Vagina (tissue), 2 donors: ENCODE measurements around the gene RASGRP1.

Experiments used
- POLR2A ChIP-seq, 2 donors: fragments of 450-650 bp; IDR thresholded peaks; one replicate each; pipeline ENCODE4 v1.6.1; 2017; ENCODE audit warnings: antibody characterized with exemption in 2 of 2, mild to moderate bottlenecking in 2 of 2, moderate library complexity in 2 of 2
- TF ChIP-seq, protein P1 (sequence below), 3 experiments: fragments of 450-650 bp in 2 of 3; fragments of 200-600 bp in 1 of 3; sonication (generic) in 1 of 3; IDR thresholded peaks; one replicate each; pipeline ENCODE4 v1.5.1; 2017 to 2019; ENCODE audit warnings: antibody characterized with exemption in 3 of 3, mild to moderate bottlenecking in 2 of 3, moderate library complexity in 2 of 3

DNA sequence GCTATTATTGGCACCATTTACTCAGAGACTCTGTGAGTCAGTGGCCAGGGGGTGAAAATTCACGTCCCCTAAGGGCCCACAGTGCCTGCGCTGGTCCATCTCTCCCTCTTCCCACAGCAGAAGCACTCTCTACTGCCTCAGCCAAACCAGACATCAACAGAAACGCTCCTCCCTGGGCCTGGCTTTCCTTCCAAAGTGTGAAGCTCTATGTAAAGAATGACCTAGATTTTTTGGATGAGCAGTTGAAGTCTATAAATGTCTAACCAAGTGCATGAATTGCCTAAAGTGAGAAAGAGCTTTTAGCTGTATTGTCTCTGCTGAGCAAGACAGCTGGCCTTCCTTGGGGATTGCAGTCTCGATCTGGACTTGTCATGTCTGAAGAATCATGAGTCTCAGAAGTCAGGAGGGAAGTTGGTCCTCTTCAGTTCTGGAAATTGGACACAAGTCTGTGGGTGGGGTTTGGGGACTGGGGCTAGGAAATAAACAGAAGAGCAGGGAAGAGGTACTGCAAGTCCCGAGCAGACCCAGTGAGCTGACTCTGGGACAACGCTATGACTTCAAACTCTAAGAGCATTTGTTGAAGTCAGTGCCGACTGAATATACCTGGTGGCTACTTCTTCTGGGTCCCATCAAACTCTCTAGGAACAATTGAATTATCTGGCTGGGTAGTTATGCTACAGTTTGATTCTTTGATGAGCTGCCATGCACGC is 29.0 kb downstream of the RASGRP1 start:
- TF ChIP-seq, protein P1, sequence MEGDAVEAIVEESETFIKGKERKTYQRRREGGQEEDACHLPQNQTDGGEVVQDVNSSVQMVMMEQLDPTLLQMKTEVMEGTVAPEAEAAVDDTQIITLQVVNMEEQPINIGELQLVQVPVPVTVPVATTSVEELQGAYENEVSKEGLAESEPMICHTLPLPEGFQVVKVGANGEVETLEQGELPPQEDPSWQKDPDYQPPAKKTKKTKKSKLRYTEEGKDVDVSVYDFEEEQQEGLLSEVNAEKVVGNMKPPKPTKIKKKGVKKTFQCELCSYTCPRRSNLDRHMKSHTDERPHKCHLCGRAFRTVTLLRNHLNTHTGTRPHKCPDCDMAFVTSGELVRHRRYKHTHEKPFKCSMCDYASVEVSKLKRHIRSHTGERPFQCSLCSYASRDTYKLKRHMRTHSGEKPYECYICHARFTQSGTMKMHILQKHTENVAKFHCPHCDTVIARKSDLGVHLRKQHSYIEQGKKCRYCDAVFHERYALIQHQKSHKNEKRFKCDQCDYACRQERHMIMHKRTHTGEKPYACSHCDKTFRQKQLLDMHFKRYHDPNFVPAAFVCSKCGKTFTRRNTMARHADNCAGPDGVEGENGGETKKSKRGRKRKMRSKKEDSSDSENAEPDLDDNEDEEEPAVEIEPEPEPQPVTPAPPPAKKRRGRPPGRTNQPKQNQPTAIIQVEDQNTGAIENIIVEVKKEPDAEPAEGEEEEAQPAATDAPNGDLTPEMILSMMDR (IDR thresholded peaks at IDR 0.05): no peak
- TF ChIP-seq POLR2A (IDR thresholded peaks at IDR 0.05): no peak
